OCI-LY1 (cell line): ENCODE measurements around the gene MCC.

Experiments used
- H2AFZ ChIP-seq: fragments of 200-600 bp; sonication (generic), shearing (Covaris generic); 2 replicates; pipeline ENCODE4 v1.6.0; 2014; ENCODE audit warnings: antibody characterized with exemption, mild to moderate bottlenecking, low read length
- H3F3A ChIP-seq: fragments of 200-600 bp; sonication (generic), shearing (Covaris generic); 2 replicates; pipeline ENCODE4 v1.6.0; 2014; ENCODE audit warnings: mild to moderate bottlenecking, antibody characterized with exemption, low read length, moderate library complexity; ENCODE audit not compliant: insufficient read depth
- H3K27ac ChIP-seq: fragments of 200-600 bp; sonication (generic); 2 replicates; pipeline ENCODE4 v1.5.1; 2014; ENCODE audit warnings: low read length, mixed run types, mild to moderate bottlenecking, low read depth; ENCODE audit not compliant: poor library complexity, severe bottlenecking
- H3K27me3 ChIP-seq: fragments of 200-600 bp; sonication (generic); 2 replicates; pipeline ENCODE4 v1.6.0; 2014; ENCODE audit warnings: antibody characterized with exemption, mild to moderate bottlenecking, low read length, moderate library complexity; ENCODE audit not compliant: insufficient read depth
- H3K36me3 ChIP-seq: fragments of 200-600 bp; sonication (generic); 2 replicates; pipeline ENCODE4 v1.6.1; 2014; ENCODE audit warnings: mild to moderate bottlenecking, antibody characterized with exemption, low read length, moderate library complexity, mixed read lengths; ENCODE audit not compliant: insufficient read depth
- H3K4me1 ChIP-seq: fragments of 200-600 bp; sonication (generic); 2 replicates; pipeline ENCODE4 v1.5.1; 2014; ENCODE audit warnings: mild to moderate bottlenecking, low read length, moderate library complexity; ENCODE audit not compliant: insufficient read depth, severe bottlenecking
- H3K4me2 ChIP-seq: fragments of 200-600 bp; sonication (generic), shearing (Covaris generic); 2 replicates; pipeline ENCODE4 v1.6.1; 2014; ENCODE audit warnings: low read length
- H3K4me3 ChIP-seq: fragments of 200-600 bp; sonication (generic); 2 replicates; pipeline ENCODE4 v1.5.1; 2014; ENCODE audit warnings: low read length, low read depth, mild to moderate bottlenecking, mixed read lengths; ENCODE audit not compliant: poor library complexity, severe bottlenecking
- H3K79me2 ChIP-seq: fragments of 200-600 bp; shearing (Covaris generic); 2 replicates; pipeline ENCODE4 v1.6.1; 2016; ENCODE audit warnings: mixed run types, low read length, mixed read lengths; ENCODE audit not compliant: insufficient read depth
- H3K9ac ChIP-seq: fragments of 200-600 bp; sonication (generic), shearing (Covaris generic); 2 replicates; pipeline ENCODE4 v1.6.1; 2014; ENCODE audit warnings: mild to moderate bottlenecking, low read length, mixed read lengths
- H3K9me2 ChIP-seq: fragments of 200-600 bp; sonication (generic), shearing (Covaris generic); 2 replicates; pipeline ENCODE4 v1.6.1; 2014; ENCODE audit warnings: low read depth, mild to moderate bottlenecking, low read length, mixed read lengths
- H3K9me3 ChIP-seq: fragments of 200-600 bp; shearing (Covaris generic); 2 replicates; pipeline ENCODE4 v1.6.1; 2014; ENCODE audit warnings: low read length, mixed read lengths
- H4K20me1 ChIP-seq: fragments of 200-600 bp; sonication (generic), shearing (Covaris generic); 2 replicates; pipeline ENCODE4 v1.6.0; 2016; ENCODE audit warnings: mild to moderate bottlenecking, low read length; ENCODE audit not compliant: insufficient read depth
- CTCF ChIP-seq: fragments of 200-600 bp; sonication (generic), shearing (Covaris generic); IDR thresholded peaks from 2 replicates; pipeline ENCODE4 v1.5.1; 2017; ENCODE audit warnings: mild to moderate bottlenecking, antibody characterized with exemption, low read length, moderate library complexity, mixed read lengths
- EZH2 ChIP-seq: fragments of 200-600 bp; sonication (generic), shearing (Covaris generic); IDR thresholded peaks from 2 replicates; pipeline ENCODE4 v1.8.0; 2017; ENCODE audit warnings: borderline replicate concordance, mixed run types, mild to moderate bottlenecking, antibody characterized with exemption, low read length, moderate library complexity, mixed read lengths

MCC gene

GRCh38 chr5:113243349-113243664 lies 244.9 kb downstream of the MCC start:
- TF ChIP-seq CTCF (no peak), EZH2 (no peak)
- Histone ChIP-seq H2AFZ (no peak overlapping the region), H3K4me1 (no peaks in the 10 kb centered on the region), H3K27ac (no peak overlapping the region), H3K36me3 (no peaks in the 10 kb centered on the region), H3F3A (no peaks in the 10 kb centered on the region), H3K4me3 (no peak overlapping the region), H3K27me3 (no peaks in the 10 kb centered on the region), H3K9me3 (no peaks in the 10 kb centered on the region), H3K9ac (no peak overlapping the region), H3K4me2 (no peak overlapping the region), H3K9me2 (no peaks in the 10 kb centered on the region), H4K20me1 (no peaks in the 10 kb centered on the region), H3K79me2 (no peaks in the 10 kb centered on the region)

GRCh38 chr5:113242481-113243348 lies 245.5 kb downstream of the MCC start:
- H3K9me2 ChIP-seq: no peaks in the 10 kb centered on the region
- H3K9me3 ChIP-seq: no peaks in the 10 kb centered on the region
- no peaks in the 10 kb centered on the region for H3K27me3 ChIP-seq
- H3K9ac ChIP-seq: no peak overlapping the region
- H3K4me1 ChIP-seq: no peaks in the 10 kb centered on the region
- H3K4me3 ChIP-seq: no peak overlapping the region
- no peak overlapping the region for H3K4me2 ChIP-seq
- H2AFZ ChIP-seq: no peak overlapping the region
- no peak for TF ChIP-seq EZH2
- no peaks in the 10 kb centered on the region for H3K79me2 ChIP-seq
- H3K27ac ChIP-seq: no peak overlapping the region
- H3F3A ChIP-seq: no peaks in the 10 kb centered on the region
- no peaks in the 10 kb centered on the region for H3K36me3 ChIP-seq
- no peaks in the 10 kb centered on the region for H4K20me1 ChIP-seq

- H4K20me1 ChIP-seq: no peaks in the 10 kb centered on the region
- H3K27me3 ChIP-seq: no peaks in the 10 kb centered on the region
- no peaks in the 10 kb centered on the region for H3K9me3 ChIP-seq
- H3K36me3 ChIP-seq: no peaks in the 10 kb centered on the region
- H3K4me2 ChIP-seq: no peak overlapping the region
- H2AFZ ChIP-seq: no peak overlapping the region
- H3K4me1 ChIP-seq: no peaks in the 10 kb centered on the region
- no peak overlapping the region for H3K9ac ChIP-seq
- no peak overlapping the region for H3K4me3 ChIP-seq
- no peak for TF ChIP-seq CTCF
- TF ChIP-seq EZH2: no peak
- H3F3A ChIP-seq: no peaks in the 10 kb centered on the region
- no peak overlapping the region for H3K27ac ChIP-seq
- H3K9me2 ChIP-seq: no peaks in the 10 kb centered on the region
- no peaks in the 10 kb centered on the region for H3K79me2 ChIP-seq
Measured at GRCh38 chr5:113240951-113241726, 247.1 kb downstream of the MCC start.
